ENCODE measurements around the gene THBD.

DNA sequence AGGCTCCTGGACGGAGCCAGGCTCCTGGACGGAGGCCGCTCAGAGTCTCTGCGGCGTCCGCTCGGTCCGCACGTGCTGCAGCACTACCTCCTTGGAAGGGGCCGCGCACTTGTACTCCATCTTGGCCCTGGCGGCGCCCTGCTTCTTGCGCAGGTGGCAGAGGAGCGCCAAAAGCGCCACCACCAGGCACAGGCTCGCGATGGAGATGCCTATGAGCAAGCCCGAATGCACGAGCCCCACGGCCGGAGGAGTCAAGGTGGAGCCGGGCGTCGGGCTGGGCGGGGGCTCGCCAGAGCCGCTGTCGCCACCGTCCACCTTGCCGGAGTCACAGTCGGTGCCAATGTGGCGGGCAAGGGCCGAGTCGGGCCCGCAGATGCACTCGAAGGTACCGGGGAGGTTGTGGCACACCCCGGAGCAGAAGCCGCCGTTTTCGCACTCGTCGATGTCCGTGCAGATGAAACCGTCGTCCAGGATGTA is 1.7 kb downstream of the THBD start:
- TF ChIP-seq, protein P1, sequence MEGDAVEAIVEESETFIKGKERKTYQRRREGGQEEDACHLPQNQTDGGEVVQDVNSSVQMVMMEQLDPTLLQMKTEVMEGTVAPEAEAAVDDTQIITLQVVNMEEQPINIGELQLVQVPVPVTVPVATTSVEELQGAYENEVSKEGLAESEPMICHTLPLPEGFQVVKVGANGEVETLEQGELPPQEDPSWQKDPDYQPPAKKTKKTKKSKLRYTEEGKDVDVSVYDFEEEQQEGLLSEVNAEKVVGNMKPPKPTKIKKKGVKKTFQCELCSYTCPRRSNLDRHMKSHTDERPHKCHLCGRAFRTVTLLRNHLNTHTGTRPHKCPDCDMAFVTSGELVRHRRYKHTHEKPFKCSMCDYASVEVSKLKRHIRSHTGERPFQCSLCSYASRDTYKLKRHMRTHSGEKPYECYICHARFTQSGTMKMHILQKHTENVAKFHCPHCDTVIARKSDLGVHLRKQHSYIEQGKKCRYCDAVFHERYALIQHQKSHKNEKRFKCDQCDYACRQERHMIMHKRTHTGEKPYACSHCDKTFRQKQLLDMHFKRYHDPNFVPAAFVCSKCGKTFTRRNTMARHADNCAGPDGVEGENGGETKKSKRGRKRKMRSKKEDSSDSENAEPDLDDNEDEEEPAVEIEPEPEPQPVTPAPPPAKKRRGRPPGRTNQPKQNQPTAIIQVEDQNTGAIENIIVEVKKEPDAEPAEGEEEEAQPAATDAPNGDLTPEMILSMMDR (IDR thresholded peaks at IDR 0.05), result no peak
- TF ChIP-seq EP300 (IDR thresholded peaks at IDR 0.05), result no peak
